Hepatocyte (in vitro differentiated cells): ENCODE data around the gene ALG11.

ENCODE experiments used
- CTCF ChIP-seq: fragments of 200-600 bp; sonication (generic); IDR thresholded peaks from 2 replicates; pipeline ENCODE4 v1.5.1; 2016; ENCODE audit warnings: antibody characterized with exemption, mild to moderate bottlenecking; ENCODE audit not compliant: poor library complexity
- EZH2 ChIP-seq: fragments of 200-600 bp; sonication (generic); IDR thresholded peaks from 2 replicates; pipeline ENCODE4 v1.6.1; 2016; ENCODE audit warnings: antibody characterized with exemption, mild to moderate bottlenecking, borderline replicate concordance
- EZH2phosphoT487 ChIP-seq: fragments of 200-600 bp; sonication (generic); IDR thresholded peaks from one replicate; pipeline ENCODE4 v1.6.1; 2018; ENCODE audit warnings: antibody characterized with exemption, mild to moderate bottlenecking, low read depth, moderate library complexity; ENCODE audit not compliant: unreplicated experiment, severe bottlenecking

GRCh38 chr13:51977625-51978024 lies 34.6 kb upstream of the ALG11 start:
- no peak for TF ChIP-seq CTCF
- no peak for TF ChIP-seq EZH2
- TF ChIP-seq EZH2phosphoT487: no peak
